Effector memory CD4-positive, alpha-beta T cell (primary cell): ENCODE results near the gene SLC22A31.
A peak's percentile ranks its signal among the peaks of the same experiment; 100 is the strongest.
"Not testable (repeated sequence)": the region's sequence is repeated elsewhere in the genome, so short reads cannot be mapped to it uniquely, and the experiment has no call there.

Experiments used
- DNase-seq, 3 donors: peaks; one replicate each; pipeline ENCODE4 v3.0.0-alpha.2; 2020
- H3K27ac ChIP-seq: 2 replicates; pipeline ENCODE4 v1.7.0; 2013; ENCODE audit warnings: mild to moderate bottlenecking, low read length, moderate library complexity; ENCODE audit not compliant: insufficient read depth, poor library complexity, severe bottlenecking
- H3K27me3 ChIP-seq: replicated peaks from 2 replicates; pipeline ENCODE4 v1.7.0; 2013; ENCODE audit warnings: mild to moderate bottlenecking, low read length; ENCODE audit not compliant: insufficient read depth, control insufficient read depth, poor library complexity, severe bottlenecking
- H3K36me3 ChIP-seq: 2 replicates; pipeline ENCODE4 v1.7.0; 2013; ENCODE audit warnings: mild to moderate bottlenecking, low read length, moderate library complexity; ENCODE audit not compliant: control insufficient read depth, insufficient read depth
- H3K4me1 ChIP-seq: 2 replicates; pipeline ENCODE4 v1.7.0; 2013; ENCODE audit warnings: low read length, mild to moderate bottlenecking; ENCODE audit not compliant: control insufficient read depth, insufficient read depth, poor library complexity, severe bottlenecking
- H3K4me3 ChIP-seq: 2 replicates; pipeline ENCODE4 v1.7.0; 2013; ENCODE audit warnings: low read length, low read depth, mild to moderate bottlenecking; ENCODE audit not compliant: insufficient read depth, poor library complexity, severe bottlenecking
- H3K9me3 ChIP-seq: 2 replicates; pipeline ENCODE4 v1.7.0; 2013; ENCODE audit warnings: mild to moderate bottlenecking, low read length, moderate library complexity; ENCODE audit not compliant: control insufficient read depth

SLC22A31 gene

DNA sequence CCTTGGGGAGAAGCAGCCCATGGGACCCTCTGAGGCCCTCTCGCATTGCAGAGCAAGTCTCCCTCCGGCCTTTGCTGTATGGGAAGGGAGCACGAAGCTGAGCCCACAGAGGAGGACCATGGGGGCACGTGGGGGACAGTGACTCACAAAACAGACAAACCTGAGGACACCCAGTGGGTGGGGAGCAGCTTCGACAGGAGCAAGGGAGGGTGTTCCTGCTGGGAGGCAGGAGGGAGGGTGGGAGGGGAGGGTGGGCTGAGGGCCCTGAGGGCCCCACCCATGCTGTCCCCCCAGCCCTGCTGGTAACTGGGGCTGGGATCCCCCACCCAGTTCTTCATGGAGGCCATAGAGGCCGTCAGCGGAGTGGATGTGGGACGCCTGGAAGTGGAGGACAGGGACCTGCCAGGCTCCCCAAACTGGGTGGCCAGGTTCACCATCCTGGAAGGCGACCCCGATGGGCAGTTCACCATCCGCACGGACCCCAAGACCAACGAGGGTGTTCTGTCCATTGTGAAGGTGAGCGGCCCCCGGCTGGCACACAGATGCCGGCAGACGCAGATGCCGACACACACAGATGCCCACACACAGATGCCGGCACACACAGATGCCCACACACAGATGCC lies 12.5 kb downstream of the SLC22A31 start:
- no peaks in the 10 kb centered on the region for H3K36me3 ChIP-seq
- no peak for DNase-seq
- H3K9me3 ChIP-seq = no peaks in the 10 kb centered on the region
- no peaks in the 10 kb centered on the region for H3K27me3 ChIP-seq
- H3K4me1 ChIP-seq = peaks cover 4% of the 10 kb centered on the region
- no peak overlapping the region for H3K27ac ChIP-seq
- no peak overlapping the region for H3K4me3 ChIP-seq

DNA sequence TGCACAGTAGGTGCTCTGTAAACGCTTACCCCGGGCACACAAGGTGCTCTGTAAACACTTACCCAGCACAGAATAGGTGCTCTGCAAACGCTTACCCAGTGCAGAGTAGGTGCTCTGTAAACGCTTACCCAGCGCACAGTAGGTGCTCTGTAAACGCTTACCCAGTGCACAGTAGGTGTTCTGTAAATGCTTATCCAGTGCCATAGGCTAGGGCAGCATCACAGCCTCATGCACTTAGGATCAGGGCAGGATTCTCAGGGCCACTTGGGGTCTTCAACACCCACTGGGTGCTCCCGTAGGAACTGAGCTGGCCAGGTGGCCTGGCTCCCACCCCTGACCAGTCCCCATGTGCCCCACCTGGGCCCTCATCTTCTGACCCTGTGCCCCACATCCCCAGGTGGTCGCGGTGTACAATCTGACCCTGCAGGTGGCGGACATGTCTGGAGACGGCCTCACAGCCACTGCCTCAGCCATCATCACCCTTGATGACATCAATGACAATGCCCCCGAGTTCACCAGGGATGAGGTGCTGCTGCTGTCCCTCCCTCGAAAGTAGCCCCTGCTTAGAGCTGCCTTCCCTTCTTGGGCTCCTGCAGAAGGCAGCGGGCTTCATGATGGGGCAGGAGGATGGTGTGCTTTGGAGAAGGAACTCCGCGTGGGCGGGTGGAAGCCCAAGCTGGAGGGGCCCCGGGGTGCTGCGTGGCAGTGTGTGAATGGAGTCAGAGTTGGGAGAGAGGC lies 13.1 kb downstream of the SLC22A31 start:
- H3K4me3 ChIP-seq = no peak overlapping the region
- no peaks in the 10 kb centered on the region for H3K36me3 ChIP-seq
- no peaks in the 10 kb centered on the region for H3K27me3 ChIP-seq
- no peak overlapping the region for H3K27ac ChIP-seq
- H3K4me1 ChIP-seq = peaks cover 4% of the 10 kb centered on the region
- peak in 1 of 3 donors; percentile 21 for DNase-seq
- no peaks in the 10 kb centered on the region for H3K9me3 ChIP-seq

DNA sequence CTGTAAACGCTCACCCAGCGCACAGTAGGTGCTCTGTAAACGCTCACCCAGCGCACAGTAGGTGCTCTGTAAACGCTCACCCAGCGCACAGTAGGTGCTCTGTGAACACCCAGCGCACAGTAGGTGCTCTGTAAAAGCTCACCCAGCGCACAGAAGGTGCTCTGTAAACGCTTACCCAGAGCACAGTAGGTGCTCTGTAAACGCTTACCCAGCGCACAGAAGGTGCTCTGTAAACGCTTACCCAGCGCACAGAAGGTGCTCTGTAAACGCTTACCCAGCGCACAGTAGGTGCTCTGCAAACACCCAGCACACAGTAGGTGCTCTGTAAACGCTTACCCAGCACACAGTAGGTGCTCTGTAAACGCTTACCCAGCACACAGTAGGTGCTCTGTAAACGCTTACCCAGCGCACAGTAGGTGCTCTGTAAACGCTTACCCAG lies 13.7 kb downstream of the SLC22A31 start:
- not testable (repeated sequence) for H3K27me3 ChIP-seq, H3K4me1 ChIP-seq, H3K27ac ChIP-seq, H3K36me3 ChIP-seq, H3K4me3 ChIP-seq, H3K9me3 ChIP-seq, DNase-seq

DNA sequence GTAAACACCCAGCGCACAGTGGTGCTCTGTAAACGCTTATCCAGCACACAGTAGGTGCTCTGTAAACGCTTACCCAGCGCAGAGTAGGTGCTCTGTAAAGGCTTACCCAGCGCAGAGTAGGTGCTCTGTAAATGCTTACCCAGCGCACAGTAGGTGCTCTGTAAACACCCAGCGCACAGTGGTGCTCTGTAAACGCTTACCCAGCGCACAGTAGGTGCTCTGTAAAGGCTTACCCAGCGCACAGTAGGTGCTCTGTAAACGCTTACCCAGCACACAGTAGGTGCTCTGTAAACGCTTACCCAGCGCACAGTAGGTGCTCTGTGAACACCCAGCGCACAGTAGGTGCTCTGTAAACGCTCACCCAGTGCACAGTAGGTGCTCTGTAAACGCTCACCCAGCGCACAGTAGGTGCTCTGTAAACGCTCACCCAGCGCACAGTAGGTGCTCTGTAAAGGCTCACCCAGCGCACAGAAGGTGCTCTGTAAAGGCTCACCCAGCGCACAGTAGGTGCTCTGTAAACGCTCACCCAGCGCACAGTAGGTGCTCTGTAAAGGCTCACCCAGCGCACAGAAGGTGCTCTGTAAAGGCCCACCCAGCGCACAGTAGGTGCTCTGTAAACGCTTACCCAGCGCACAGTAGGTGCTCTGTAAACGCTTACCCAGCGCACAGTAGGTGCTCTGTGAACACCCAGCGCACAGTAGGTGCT lies 14.3 kb downstream of the SLC22A31 start:
- H3K27me3 ChIP-seq, H3K9me3 ChIP-seq, DNase-seq, H3K27ac ChIP-seq, H3K4me1 ChIP-seq, H3K36me3 ChIP-seq, H3K4me3 ChIP-seq: not testable (repeated sequence)

DNA sequence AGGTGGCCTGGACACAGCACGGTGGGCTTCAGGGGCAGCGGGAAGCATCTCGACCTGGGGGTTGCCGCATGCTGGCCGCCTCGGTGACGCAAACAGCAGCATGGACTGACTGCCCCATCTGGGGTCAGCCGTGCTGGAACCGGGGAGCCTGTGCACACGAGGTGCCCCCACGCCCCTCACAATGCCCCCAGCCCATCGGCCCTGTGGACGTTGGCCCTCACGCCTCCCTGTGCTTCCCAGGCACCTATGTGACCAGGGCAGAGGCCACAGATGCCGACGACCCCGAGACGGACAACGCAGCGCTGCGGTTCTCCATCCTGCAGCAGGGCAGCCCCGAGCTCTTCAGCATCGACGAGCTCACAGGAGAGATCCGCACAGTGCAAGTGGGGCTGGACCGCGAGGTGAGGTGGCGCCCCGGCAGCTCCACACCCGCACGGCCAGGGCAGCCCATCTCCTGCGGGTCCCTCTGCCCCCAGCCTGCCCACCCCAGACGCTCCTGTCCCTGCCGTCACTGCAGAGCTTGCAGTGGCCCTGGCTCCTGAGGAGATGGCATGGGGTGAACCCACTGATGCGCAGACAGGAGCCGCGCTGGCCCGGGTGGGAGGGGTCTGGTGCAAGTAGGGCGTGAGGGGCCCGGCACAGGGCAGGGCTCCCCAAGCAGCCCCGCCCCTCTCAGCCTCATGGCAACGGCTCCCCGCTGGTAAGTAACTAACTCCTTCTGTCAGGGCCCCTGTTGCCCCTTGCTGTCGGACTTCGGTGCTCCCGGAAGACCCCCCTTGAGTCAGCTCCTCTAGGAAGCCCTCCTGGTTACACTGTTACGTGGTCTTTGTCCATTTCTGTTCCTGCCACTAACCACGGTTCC lies 15.2 kb downstream of the SLC22A31 start:
- Histone ChIP-seq H3K4me3 (no peak overlapping the region), H3K4me1 (no peaks in the 10 kb centered on the region), H3K9me3 (no peaks in the 10 kb centered on the region), H3K27ac (no peak overlapping the region), H3K36me3 (no peaks in the 10 kb centered on the region), H3K27me3 (no peaks in the 10 kb centered on the region)
- peak in 1 of 3 donors; percentile 12 for DNase-seq

DNA sequence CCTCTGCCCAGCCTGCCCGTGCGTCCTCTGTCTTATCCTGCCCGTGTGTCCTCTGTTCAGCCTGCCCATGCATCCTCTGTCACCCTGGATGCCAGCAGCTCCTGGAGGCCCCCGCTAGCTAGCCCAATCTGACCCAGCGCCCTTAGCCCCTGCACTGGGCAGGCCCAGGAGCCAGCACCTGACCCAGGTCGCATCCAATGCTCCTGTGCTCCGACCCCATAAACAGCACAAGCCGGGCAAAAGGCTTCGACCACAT lies 15.7 kb downstream of the SLC22A31 start:
- H3K27me3 ChIP-seq = no peaks in the 10 kb centered on the region
- no peaks in the 10 kb centered on the region for H3K36me3 ChIP-seq
- H3K4me3 ChIP-seq = no peak overlapping the region
- H3K27ac ChIP-seq = no peak overlapping the region
- no peaks in the 10 kb centered on the region for H3K9me3 ChIP-seq
- no peaks in the 10 kb centered on the region for H3K4me1 ChIP-seq
- no peak for DNase-seq

DNA sequence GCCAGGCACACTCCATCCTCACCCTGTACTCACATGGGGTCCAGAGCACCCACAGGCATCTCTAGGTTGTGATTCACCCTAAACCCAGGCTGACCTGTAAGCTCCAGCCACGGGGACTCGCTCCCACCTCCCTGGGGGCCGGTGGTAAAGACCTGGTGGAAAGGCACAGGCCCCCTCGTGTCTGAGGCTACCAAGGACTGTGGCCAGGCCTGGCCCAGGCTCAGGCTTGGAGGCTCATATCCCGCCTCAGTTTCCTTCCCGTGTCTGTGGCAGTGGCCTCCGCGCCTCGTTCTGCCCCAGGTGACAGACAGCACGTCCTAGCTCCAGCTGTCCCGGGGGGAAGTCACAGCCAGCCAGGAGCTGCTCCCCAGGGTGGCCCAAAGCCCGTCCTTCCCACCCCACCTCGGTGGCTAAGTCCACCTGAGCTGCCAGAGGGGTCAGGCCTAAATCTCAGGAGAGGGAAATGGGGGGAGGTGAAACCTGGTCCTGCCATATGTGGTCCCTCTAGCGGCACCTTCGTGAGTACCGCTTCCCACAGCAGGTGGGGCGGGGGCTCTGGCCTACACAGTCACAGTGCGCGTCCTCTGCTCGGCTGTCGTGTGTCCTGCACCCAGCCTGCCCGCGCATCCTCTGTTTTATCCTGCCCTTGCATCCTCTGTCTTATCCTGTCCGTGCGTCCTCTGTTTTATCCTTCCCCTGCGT lies 16.2 kb downstream of the SLC22A31 start:
- H3K4me3 ChIP-seq = no peak overlapping the region
- H3K9me3 ChIP-seq = no peaks in the 10 kb centered on the region
- H3K36me3 ChIP-seq = no peaks in the 10 kb centered on the region
- H3K27me3 ChIP-seq = no peaks in the 10 kb centered on the region
- H3K27ac ChIP-seq = no peak overlapping the region
- DNase-seq = no peak
- H3K4me1 ChIP-seq = no peaks in the 10 kb centered on the region

DNA sequence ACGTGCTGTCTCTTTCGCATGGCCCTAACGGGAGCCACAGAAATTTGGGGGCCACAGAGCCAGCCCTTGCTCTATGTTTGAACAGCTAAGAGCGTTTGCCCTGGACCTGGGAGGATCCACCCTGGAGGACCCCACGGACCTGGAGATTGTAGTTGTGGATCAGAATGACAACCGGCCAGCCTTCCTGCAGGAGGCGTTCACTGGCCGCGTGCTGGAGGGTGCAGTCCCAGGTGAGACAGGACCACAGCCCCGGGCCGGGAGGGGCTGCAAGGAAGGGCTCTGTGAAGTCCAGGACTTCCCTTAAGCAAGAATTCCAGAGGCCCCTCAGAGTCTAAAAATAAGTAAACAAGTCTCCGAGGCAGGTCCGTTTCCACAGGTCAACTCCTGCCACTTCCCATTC lies 16.9 kb downstream of the SLC22A31 start:
- Histone ChIP-seq H3K4me3 (no peak overlapping the region), H3K27me3 (no peaks in the 10 kb centered on the region), H3K4me1 (no peaks in the 10 kb centered on the region), H3K9me3 (no peaks in the 10 kb centered on the region), H3K27ac (no peak overlapping the region), H3K36me3 (no peaks in the 10 kb centered on the region)
- no peak for DNase-seq

DNA sequence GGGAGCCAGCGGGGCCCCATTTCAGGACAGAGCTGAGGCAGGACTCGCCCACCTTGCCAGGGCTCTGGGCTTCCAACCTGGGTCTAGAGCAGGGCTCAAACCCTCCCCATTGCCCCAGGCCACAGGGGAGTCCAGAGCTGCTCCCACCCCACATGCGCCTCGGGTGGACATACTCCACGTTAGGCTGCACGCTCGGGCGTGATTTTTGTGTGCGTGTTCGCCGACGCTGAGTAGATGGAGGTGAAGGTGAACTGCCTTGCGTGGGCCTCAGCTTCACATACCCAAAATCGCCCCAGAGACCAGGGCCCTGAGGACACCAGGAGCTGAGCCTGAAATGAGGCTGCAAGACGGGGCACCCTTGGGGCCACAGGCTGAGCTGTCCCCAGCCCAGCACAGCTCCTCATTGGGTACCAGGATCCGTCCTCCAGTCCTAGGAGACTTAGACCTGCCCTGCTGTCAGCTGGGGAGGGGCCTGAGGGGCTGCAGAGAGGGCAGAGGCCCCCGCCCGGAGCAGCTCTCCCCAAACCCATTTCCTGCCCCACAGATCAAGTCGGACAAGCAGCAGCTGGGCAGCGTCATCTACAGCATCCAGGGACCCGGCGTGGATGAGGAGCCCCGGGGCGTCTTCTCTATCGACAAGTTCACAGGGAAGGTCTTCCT lies 20.6 kb downstream of the SLC22A31 start:
- no peaks in the 10 kb centered on the region for H3K4me1 ChIP-seq
- H3K9me3 ChIP-seq = no peaks in the 10 kb centered on the region
- no peak overlapping the region for H3K27ac ChIP-seq
- no peak for DNase-seq
- no peaks in the 10 kb centered on the region for H3K27me3 ChIP-seq
- H3K4me3 ChIP-seq = no peak overlapping the region
- H3K36me3 ChIP-seq = no peaks in the 10 kb centered on the region
